Glomerular visceral epithelial cell (primary cell): ENCODE data around the gene ANKRD20A1.
"Not testable (repeated sequence)": the region's sequence is repeated elsewhere in the genome, so short reads cannot be mapped to it uniquely, and the experiment has no call there.

ENCODE experiments used
- DNase-seq: peaks from one replicate; pipeline ENCODE4 v3.0.0-alpha.2; 2016; ENCODE audit errors: extremely low spot score

The ANKRD20A1 gene

DNA sequence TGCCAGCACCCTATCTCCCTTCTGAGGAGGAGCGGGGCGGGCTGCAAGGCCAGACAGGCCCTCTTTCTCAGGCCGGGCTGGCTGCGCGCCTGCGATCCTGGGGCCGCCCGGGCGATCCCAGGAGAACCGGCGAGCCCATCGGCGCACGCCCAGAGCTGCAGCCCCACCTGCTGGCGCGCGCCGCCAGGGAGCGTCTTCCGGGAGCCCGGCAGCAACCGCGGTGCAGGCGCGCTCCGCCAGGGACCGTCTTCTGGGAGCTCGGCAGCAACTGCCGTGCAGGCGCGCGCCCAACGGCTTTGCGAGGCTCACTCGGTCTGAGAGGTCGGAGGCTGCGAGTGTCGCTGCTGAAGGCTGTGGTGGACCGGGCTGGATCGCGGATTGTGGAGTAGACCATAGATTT, at the start of gene ANKRD20A1:
Gene ANKRD20A1 (plus strand): TSS at position 61 of the 400 bp plus-strand sequence. CDS start 496 bp downstream, outside the sequence.
- DNase-seq, result not testable (repeated sequence)

DNA sequence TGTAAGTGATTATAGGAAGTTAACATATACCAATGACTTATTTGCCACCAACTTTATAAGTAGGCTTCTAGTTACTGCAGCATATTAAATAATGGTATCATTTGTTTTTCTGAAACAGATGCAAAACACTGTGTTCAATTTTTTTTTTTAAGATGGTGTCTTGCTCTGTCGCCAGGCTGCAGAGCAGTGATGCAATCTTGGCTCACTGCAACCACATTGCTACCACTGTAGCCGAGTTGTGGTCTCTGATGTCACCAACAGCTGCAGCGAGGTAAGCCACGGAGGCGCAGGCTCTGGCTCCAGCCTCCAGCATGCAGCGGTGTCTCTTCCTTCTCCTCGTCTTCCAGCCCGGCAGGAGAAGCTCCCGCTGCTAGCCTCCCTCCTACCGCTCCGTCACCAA, 26.6 kb upstream of the ANKRD20A1 start:
- not testable (repeated sequence) for DNase-seq
